Measurements from ENCODE around the gene FAM120A.
"Not testable (repeated sequence)": the region's sequence is repeated elsewhere in the genome, so short reads cannot be mapped to it uniquely, and the experiment has no call there.

The FAM120A gene

GRCh38 chr9:93475108-93475507 is 23.6 kb downstream of the FAM120A start:
- DNase-seq, result no peak

DNA sequence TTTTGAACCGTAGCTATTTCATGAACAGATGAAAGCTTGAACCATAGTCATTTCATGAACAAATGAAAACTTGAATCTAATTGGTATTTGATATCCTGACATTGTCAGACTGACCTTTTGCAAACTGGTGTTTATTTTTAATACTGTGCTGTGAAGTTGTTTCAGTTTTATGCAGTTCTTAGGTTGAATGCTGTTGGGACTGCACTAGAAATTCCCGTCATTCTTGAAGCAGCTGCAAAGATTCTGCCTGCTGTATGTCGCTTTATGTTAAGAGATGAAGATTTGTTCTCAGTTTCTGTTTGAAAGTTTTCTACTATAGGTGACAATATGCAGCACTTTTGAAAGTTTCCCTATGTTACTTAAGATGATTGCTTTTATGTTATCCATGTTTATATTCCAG is 24.4 kb downstream of the FAM120A start:
- no peak for DNase-seq

GRCh38 chr9:93476924-93477323 is 25.4 kb downstream of the FAM120A start:
- no peak for DNase-seq

- DNase-seq, result no peak
These were observed 25.9 kb downstream of the FAM120A start for GRCh38 chr9:93477397-93477796.

- DNase-seq, result no peak
These were observed 28.2 kb downstream of the FAM120A start for GRCh38 chr9:93479726-93480125.

DNA sequence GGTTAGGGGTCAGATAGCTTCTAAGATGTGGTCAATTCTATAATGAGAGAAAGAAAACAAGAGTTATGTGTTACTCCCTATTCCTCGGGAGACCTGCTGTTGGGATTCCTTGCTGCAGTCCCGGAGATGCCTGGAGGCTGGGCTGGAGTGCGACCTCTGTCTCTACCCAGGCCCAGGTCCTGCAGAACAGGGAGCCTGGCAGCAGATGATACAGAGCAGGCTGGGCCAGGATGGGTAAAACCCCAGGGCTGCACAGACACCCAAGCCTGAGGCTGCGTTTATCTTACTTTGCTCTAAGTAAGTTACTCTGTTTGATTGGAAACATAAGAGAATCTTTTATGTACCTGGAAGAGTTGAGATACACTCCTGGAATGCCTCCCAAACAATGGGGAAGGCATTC is 28.8 kb downstream of the FAM120A start:
- DNase-seq, result no peak

- no peak for DNase-seq
These were observed 29.3 kb downstream of the FAM120A start for GRCh38 chr9:93480728-93481324.

DNA sequence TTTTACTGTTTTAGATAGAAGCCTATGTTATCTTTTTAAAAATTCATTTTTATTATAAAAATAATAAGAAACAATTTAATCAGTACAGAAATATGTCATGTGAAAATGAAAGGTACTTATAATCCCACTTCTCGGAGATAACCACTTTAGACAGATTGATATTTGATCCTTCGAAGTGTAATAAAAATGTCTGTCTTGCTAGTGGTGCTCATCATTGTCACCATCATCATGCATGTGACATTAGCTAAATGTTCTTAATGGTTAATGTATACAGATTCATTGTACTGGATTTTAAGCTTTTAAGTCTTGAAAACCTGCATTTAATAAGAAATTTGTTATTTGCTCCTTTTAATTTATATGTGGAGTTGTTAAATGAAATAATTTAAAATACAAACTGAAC is 32.0 kb downstream of the FAM120A start:
- no peak for DNase-seq

DNA sequence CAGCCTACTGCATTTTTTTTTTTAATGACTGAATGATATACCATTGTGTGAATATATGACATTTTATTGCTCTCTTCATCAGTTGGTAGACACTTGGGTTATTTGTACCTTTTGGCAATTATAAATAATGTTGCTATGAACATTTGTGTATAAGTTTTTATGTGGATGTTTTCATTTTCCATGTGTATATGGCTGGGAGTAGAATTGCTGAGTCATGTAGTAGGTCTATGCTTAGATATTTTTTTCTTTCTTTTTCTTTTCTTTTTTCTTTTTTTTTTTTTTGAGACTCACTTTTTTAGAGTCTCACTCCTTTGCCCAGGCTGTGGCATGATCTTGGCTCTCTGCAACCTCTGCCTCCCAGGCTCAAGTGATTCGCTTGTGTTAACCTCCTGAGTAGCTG is 34.8 kb downstream of the FAM120A start:
- DNase-seq, result no peak

- DNase-seq, result no peak
These were observed 36.8 kb downstream of the FAM120A start for GRCh38 chr9:93488244-93488643.

DNA sequence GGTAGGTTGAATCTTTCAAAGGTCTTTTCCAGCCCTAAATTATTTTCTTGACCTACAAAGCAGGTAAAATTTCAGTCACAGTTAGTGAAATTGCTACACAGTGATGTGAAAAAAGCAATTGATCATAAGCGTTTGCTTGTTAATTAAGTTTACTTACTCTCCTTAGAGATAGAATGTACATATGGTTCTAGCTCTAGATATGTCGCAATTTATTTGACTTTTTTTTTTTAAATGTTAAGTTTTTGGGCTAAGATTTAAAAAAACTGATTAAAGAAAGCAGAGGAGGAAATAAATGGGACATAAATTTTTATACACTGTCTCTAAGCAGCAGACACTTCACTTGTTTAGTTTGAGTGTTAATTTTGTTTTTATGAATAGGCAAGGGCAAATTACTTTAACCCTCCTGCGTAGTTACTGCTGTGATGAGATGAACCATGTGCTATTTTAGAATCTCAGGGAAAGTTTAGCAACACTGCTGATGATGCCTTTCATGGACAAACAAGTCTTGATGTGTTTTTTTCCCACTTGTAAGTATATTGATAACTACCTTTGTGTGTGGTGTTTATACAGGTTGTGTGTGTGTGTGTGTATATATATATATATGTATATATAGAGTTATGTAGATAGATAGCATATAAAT is 40.2 kb downstream of the FAM120A start:
- no peak for DNase-seq

GRCh38 chr9:93492327-93492726 is 40.8 kb downstream of the FAM120A start:
- no peak for DNase-seq

GRCh38 chr9:93493949-93494348 is 42.5 kb downstream of the FAM120A start:
- DNase-seq, result no peak

DNA sequence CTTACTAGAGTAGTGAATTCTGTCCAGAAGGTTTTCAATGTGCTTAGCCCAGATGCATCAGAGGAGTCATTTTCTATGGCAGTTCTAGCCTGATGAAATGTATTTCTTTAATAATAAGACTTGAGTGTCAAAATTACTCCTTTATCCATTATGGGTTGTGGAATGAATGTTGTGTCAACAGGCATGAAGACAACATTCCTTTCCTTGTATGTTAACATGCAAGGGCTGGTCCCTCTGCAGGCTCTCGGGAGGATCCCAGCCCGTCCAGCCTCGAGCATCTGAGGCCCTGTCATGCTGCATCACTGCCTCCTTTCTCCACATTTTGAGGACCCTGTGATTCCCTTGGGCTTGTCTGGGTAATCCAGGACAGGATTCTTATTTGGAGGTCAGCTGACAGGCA is 44.8 kb downstream of the FAM120A start:
- DNase-seq, result no peak

DNA sequence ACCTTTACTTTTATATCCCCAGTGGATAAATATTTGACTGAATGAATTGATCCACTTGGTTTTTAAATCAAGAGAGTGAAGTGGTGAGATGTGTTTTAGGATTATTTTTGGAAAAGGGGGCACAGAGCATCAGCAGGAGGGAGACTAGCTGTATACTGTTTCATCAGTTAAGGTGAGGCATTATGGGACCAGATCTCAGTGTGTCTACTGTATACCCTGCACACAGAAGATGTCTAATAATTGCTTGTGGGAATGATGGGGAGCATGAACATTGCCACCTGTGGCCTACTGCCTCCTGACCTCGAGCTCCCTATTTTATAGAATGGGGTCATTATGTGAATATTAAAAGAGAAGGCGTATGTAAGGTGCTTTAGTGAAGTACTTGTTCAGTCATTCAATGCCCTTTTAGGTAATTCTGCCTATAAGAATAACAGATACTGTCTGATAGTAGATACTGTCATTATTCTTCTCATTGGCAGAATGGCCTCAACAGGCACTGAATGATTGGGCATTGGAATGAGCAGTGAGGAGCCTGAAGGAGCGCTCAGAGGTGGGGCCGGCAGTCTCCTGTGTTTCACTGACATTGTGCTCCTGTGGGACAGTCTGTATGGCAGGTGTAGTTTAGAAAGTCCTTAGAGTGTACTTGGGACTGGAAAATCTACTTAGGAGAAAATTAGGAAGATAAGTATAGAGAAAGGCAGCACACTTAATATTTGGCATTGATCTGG is 49.2 kb downstream of the FAM120A start:
- DNase-seq, result no peak

GRCh38 chr9:93501406-93501805 is 49.9 kb downstream of the FAM120A start:
- no peak for DNase-seq

- DNase-seq, result no peak
These were observed 51.9 kb downstream of the FAM120A start for GRCh38 chr9:93503381-93503780.

GRCh38 chr9:93505541-93506132 is 54.2 kb downstream of the FAM120A start:
- no peak for DNase-seq

DNA sequence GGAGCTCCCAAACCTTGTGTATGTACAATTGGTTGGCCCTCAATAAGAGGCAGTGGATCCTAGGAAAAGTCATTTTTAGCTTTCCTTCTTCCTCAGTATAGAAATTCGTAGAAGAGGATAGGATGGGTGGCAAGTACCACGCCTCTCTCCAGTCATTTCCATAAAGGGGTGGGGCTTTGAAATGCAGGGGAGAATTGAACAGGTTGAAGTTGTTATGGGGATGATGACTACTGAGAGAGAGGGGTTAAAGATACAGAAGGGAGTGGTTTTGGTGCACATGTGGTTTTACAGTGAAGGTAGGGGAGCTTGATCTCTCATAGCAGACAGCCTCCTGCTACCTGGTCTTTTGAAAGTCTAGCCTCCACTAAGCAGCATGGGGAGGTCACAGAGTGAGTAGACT is 56.3 kb downstream of the FAM120A start:
- no peak for DNase-seq

DNA sequence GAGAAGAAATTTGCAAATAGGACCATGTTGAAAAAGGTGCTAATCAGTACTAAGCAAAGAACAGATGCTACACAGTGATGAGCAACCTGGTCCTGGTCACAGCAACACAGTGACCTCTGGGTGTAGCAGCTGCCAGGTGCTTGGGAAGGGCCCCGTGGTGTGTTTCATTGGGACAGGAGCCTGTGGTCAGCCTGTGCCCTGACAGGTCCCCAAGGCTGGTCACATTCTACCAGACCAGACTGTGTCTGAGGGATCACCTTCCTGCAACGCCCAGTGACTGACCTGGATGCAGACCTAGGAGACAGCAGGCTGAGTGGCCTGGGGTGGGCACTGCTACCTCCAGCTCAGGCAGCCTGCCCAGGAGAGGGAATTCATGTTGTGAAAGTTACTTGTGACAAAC is 56.7 kb downstream of the FAM120A start:
- DNase-seq, result no peak

DNA sequence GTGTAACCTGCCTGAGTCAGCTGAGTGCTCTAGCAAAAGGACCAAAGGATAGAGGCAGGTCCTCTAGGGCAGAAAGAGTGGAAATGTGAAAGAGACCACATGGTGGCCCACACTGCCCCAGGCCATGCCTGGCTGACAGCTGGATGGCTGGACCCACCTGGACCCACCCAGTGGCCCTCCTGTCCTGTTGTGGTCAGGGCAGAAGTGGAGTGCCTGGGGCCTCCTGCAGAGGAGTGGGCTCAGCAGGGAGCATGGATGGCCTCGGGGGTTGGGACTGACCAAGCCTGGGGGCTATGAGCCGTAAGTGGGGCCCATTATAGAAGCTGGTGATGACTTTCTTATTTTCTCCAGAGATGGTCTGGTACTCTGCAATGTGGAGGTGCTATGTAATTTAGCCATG is 57.6 kb downstream of the FAM120A start:
- DNase-seq, result no peak

DNA sequence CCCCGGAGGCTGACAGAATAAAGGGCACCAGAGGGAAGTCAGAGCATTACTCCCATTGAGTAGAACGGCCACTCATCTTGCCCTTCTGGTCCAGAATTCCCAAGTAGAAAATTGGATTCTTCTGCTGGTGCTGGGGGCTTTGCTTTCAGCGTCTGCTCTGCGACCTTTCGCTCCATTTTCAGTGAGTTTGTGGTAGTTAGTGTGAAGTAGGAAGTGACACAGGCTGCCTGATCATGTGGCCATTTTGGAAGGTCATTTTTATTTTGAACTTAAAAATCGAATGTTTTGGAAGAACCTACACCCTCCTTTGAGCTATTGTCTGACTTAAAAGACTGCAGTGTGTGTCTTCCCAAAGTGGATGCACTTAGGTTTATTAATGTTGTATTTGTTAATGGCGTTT is 58.6 kb downstream of the FAM120A start:
- DNase-seq, result no peak

GRCh38 chr9:93511228-93511627 is 59.7 kb downstream of the FAM120A start:
- not testable (repeated sequence) for DNase-seq

DNA sequence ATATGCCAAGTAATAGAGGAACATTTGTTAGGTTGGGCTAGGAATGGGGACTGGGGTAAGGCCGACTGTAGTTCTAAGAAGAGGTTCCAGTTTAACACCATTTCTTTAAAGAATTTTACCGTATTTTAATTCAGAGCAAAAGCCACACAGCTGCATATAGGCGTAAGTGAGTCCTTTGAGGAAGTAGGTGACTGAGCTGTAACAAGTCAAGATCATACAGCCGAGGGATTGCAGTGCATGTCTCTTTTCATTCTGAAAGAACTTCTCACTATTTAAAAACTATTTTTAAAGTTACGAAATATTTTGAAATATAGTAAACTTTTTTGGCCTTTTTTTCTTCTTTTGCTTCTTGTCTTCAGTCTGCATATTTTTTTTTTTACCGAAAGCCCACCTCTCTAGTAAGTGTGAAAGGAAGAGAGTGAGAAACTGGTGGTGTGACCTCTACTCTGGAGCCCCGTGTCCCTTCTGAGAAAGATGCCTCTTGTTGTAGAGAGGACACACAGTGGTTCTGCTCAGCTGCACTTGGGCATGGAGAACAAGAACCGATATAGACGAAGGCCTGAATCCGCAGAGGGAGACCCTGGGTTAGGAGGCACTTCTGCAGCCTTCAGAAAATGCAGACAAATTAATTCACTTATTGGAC is 60.8 kb downstream of the FAM120A start:
- not testable (repeated sequence) for DNase-seq

Data from NCI-H2029 (cell line).